NCI-H446 (cell line): ENCODE measurements around the gene PLCZ1.
"Not testable (repeated sequence)": the region's sequence is repeated elsewhere in the genome, so short reads cannot be mapped to it uniquely, and the experiment has no call there.

Experiments used
- DNase-seq, 2 experiments: peaks; one replicate each; lab custom pipeline; 2025; lab: John Stamatoyannopoulos, UW

PLCZ1 gene

GRCh38 chr12:18700271-18700670 lies 37.5 kb downstream of the PLCZ1 start:
- DNase-seq: peak; percentile 40 to 66

GRCh38 chr12:18696971-18697602 lies 40.7 kb downstream of the PLCZ1 start:
- DNase-seq: no peak

GRCh38 chr12:18693986-18694385 lies 43.8 kb downstream of the PLCZ1 start:
- not testable (repeated sequence) for DNase-seq

GRCh38 chr12:18690653-18691052 lies 47.2 kb downstream of the PLCZ1 start:
- DNase-seq: no peak

- no peak for DNase-seq
These were observed 48.0 kb downstream of the PLCZ1 start for GRCh38 chr12:18689771-18690170.

- DNase-seq: no peak
These were observed 53.4 kb downstream of the PLCZ1 start for GRCh38 chr12:18684430-18684829.

GRCh38 chr12:18683327-18684013 lies 54.3 kb downstream of the PLCZ1 start:
- DNase-seq: no peak

- no peak for DNase-seq
These were observed 56.0 kb downstream of the PLCZ1 start for GRCh38 chr12:18681818-18682217.

GRCh38 chr12:18676996-18677588 lies 60.7 kb downstream of the PLCZ1 start:
- DNase-seq: no peak

- DNase-seq: no peak
These were observed 61.7 kb downstream of the PLCZ1 start for GRCh38 chr12:18676141-18676540.

- no peak for DNase-seq
These were observed 79.0 kb downstream of the PLCZ1 start for GRCh38 chr12:18658829-18659228.

GRCh38 chr12:18658179-18658578 lies 79.6 kb downstream of the PLCZ1 start:
- DNase-seq: no peak

- no peak for DNase-seq
These were observed 82.5 kb downstream of the PLCZ1 start for GRCh38 chr12:18655351-18655750.

- DNase-seq: no peak
These were observed 84.3 kb downstream of the PLCZ1 start for GRCh38 chr12:18653465-18653864.

GRCh38 chr12:18652596-18652995 lies 85.2 kb downstream of the PLCZ1 start:
- DNase-seq: no peak

GRCh38 chr12:18651525-18651924 lies 86.3 kb downstream of the PLCZ1 start:
- no peak for DNase-seq

- DNase-seq: no peak
These were observed 91.4 kb downstream of the PLCZ1 start for GRCh38 chr12:18646286-18646890.

- no peak for DNase-seq
These were observed 93.2 kb downstream of the PLCZ1 start for GRCh38 chr12:18644564-18644963.

- no peak for DNase-seq
These were observed 94.1 kb downstream of the PLCZ1 start for GRCh38 chr12:18643681-18644080.

- DNase-seq: peak in 1 of 2 experiments; percentile 39
These were observed 97.4 kb downstream of the PLCZ1 start for GRCh38 chr12:18640321-18640955.

GRCh38 chr12:18634382-18634781 lies 103.4 kb downstream of the PLCZ1 start:
- no peak for DNase-seq
